ENCODE results near the gene PHLDB2.

Gene PHLDB2

GRCh38 chr3:111882194-111882593, 23.1 kb downstream of the PHLDB2 start:
- DNase-seq, result no peak
- TF ChIP-seq POLR2A (IDR thresholded peaks at IDR 0.05; ENCODE audit: low read length) (no peak), GATA1 (IDR thresholded peaks at IDR 0.05; ENCODE audit: low read depth, low read length) (no peak)

GRCh38 chr3:111882799-111883198, 23.7 kb downstream of the PHLDB2 start:
- TF ChIP-seq GATA1 (IDR thresholded peaks at IDR 0.05; ENCODE audit: low read depth, low read length) (no peak), POLR2A (IDR thresholded peaks at IDR 0.05; ENCODE audit: low read length) (no peak)
- no peak for DNase-seq

- TF ChIP-seq GATA1 (IDR thresholded peaks at IDR 0.05; ENCODE audit: low read depth, low read length) (no peak), POLR2A (IDR thresholded peaks at IDR 0.05; ENCODE audit: low read length) (no peak)
- no peak for DNase-seq
Observed at GRCh38 chr3:111884411-111885018, 25.4 kb downstream of the PHLDB2 start.

- TF ChIP-seq POLR2A (IDR thresholded peaks at IDR 0.05; ENCODE audit: low read length) (no peak), GATA1 (IDR thresholded peaks at IDR 0.05; ENCODE audit: low read depth, low read length) (no peak)
- no peak for DNase-seq
Observed at GRCh38 chr3:111885578-111885977, 26.5 kb downstream of the PHLDB2 start.

- no peak for DNase-seq
- TF ChIP-seq GATA1 (IDR thresholded peaks at IDR 0.05; ENCODE audit: low read depth, low read length), result no peak
- TF ChIP-seq POLR2A (IDR thresholded peaks at IDR 0.05; ENCODE audit: low read length), result no peak
Observed at GRCh38 chr3:111890051-111890580, 31.1 kb downstream of the PHLDB2 start.

GRCh38 chr3:111892070-111892469, 33.0 kb downstream of the PHLDB2 start:
- TF ChIP-seq POLR2A (IDR thresholded peaks at IDR 0.05; ENCODE audit: low read length), result no peak
- no peak for TF ChIP-seq GATA1 (IDR thresholded peaks at IDR 0.05; ENCODE audit: low read depth, low read length)
- no peak for DNase-seq

GRCh38 chr3:111895071-111895470, 36.0 kb downstream of the PHLDB2 start:
- no peak for TF ChIP-seq GATA1 (IDR thresholded peaks at IDR 0.05; ENCODE audit: low read depth, low read length)
- TF ChIP-seq POLR2A (IDR thresholded peaks at IDR 0.05; ENCODE audit: low read length), result no peak
- no peak for DNase-seq

- no peak for TF ChIP-seq GATA1 (IDR thresholded peaks at IDR 0.05; ENCODE audit: low read depth, low read length)
- DNase-seq, result no peak
Observed at GRCh38 chr3:111899966-111900365, 40.9 kb downstream of the PHLDB2 start.

- DNase-seq, result no peak
- TF ChIP-seq GATA1 (IDR thresholded peaks at IDR 0.05; ENCODE audit: low read depth, low read length) (no peak), POLR2A (IDR thresholded peaks at IDR 0.05; ENCODE audit: low read length) (no peak)
Observed at GRCh38 chr3:111901637-111902036, 42.6 kb downstream of the PHLDB2 start.

- TF ChIP-seq GATA1 (IDR thresholded peaks at IDR 0.05; ENCODE audit: low read depth, low read length), result no peak
- no peak for TF ChIP-seq POLR2A (IDR thresholded peaks at IDR 0.05; ENCODE audit: low read length)
- DNase-seq, result no peak
Observed at GRCh38 chr3:111902534-111902933, 43.5 kb downstream of the PHLDB2 start.

GRCh38 chr3:111903067-111903511, 44.0 kb downstream of the PHLDB2 start:
- no peak for DNase-seq
- TF ChIP-seq POLR2A (IDR thresholded peaks at IDR 0.05; ENCODE audit: low read length), result no peak
- no peak for TF ChIP-seq GATA1 (IDR thresholded peaks at IDR 0.05; ENCODE audit: low read depth, low read length)

GRCh38 chr3:111904376-111905241, 45.5 kb downstream of the PHLDB2 start:
- TF ChIP-seq GATA1 (IDR thresholded peaks at IDR 0.05; ENCODE audit: low read depth, low read length) (no peak), POLR2A (IDR thresholded peaks at IDR 0.05; ENCODE audit: low read length) (no peak)
- peak in 1 of 2 experiments; percentile 1 for DNase-seq

GRCh38 chr3:111906656-111907055, 47.6 kb downstream of the PHLDB2 start:
- TF ChIP-seq GATA1 (IDR thresholded peaks at IDR 0.05; ENCODE audit: low read depth, low read length), result no peak
- no peak for TF ChIP-seq POLR2A (IDR thresholded peaks at IDR 0.05; ENCODE audit: low read length)
- no peak for DNase-seq

GRCh38 chr3:111907151-111907550, 48.1 kb downstream of the PHLDB2 start:
- DNase-seq, result no peak
- TF ChIP-seq POLR2A (IDR thresholded peaks at IDR 0.05; ENCODE audit: low read length), result no peak
- TF ChIP-seq GATA1 (IDR thresholded peaks at IDR 0.05; ENCODE audit: low read depth, low read length), result no peak
